T-helper 1 cell (primary cell): ENCODE measurements around the gene ATP6V0C.

Experiments
- DNase-seq, 5 donors: peaks; one replicate each; pipeline ENCODE4 v3.0.0-alpha.2; 2012 to 2020
- total RNA-seq, 4 donors: gene quantifications; one replicate each; lab custom pipeline; 2026; lab: John Stamatoyannopoulos, UW

ATP6V0C gene
- 2.1 to 5.1 (median 4.5) reads per million in 4 donors for total RNA-seq

- peak; percentile 84 to 92 (median 85) for DNase-seq
These were observed at the start of gene ATP6V0C for GRCh38 chr16:2513405-2514332. ATP6V0C (plus strand) TSS chr16:2513952; CDS start chr16:2514104, 152 bp downstream.

- no peak for DNase-seq
These were observed 49.4 kb upstream of the ATP6V0C start for GRCh38 chr16:2464333-2464732.

- no peak for DNase-seq
These were observed 47.9 kb upstream of the ATP6V0C start for GRCh38 chr16:2465653-2466415.

- DNase-seq, result no peak
These were observed 46.9 kb upstream of the ATP6V0C start for GRCh38 chr16:2466667-2467527.

- DNase-seq, result no peak
These were observed 46.1 kb upstream of the ATP6V0C start for GRCh38 chr16:2467528-2468232.

GRCh38 chr16:2468233-2468724 lies 45.5 kb upstream of the ATP6V0C start:
- no peak for DNase-seq

- DNase-seq, result no peak
These were observed 44.9 kb upstream of the ATP6V0C start for GRCh38 chr16:2468725-2469398.

GRCh38 chr16:2469399-2470233 lies 44.1 kb upstream of the ATP6V0C start:
- DNase-seq, result no peak

- DNase-seq, result no peak
These were observed 43.5 kb upstream of the ATP6V0C start for GRCh38 chr16:2470234-2470601.

GRCh38 chr16:2470603-2471015 lies 43.1 kb upstream of the ATP6V0C start:
- no peak for DNase-seq

GRCh38 chr16:2471016-2471652 lies 42.6 kb upstream of the ATP6V0C start, which contains the start of gene NTN3:
NTN3 (plus strand) TSS chr16:2471297; CDS start chr16:2471702, 405 bp downstream.
- DNase-seq, result no peak

GRCh38 chr16:2471653-2472487 lies 41.9 kb upstream of the ATP6V0C start:
- DNase-seq, result no peak

- no peak for DNase-seq
These were observed 41.3 kb upstream of the ATP6V0C start for GRCh38 chr16:2472488-2472864.

- no peak for DNase-seq
These were observed 40.8 kb upstream of the ATP6V0C start for GRCh38 chr16:2472885-2473445.

GRCh38 chr16:2473446-2473926 lies 40.3 kb upstream of the ATP6V0C start:
- DNase-seq, result no peak

GRCh38 chr16:2473999-2474876 lies 39.5 kb upstream of the ATP6V0C start:
- peak; percentile 25 to 64 (median 53) for DNase-seq

- DNase-seq, result peak; percentile 56 to 83 (median 69)
These were observed 38.8 kb upstream of the ATP6V0C start, which contains the start of gene TBC1D24 for GRCh38 chr16:2474877-2475412. TBC1D24 (plus strand) TSS chr16:2475127; CDS start chr16:2496149, 21,022 bp downstream.
